Prostate gland (tissue), 2 donors: ENCODE results near the gene PI4KB. TPM values are rescaled to one million over a fixed set of nuclear protein-coding genes. Genes with fewer than 3 reads are reported as not detected.
A peak's percentile ranks its signal among the peaks of the same experiment; 100 is the strongest.

Experiments
- DNase-seq: peaks from one replicate; pipeline ENCODE4 v3.0.0-alpha.2; 2019; ENCODE audit warnings: low spot score
- H3K27ac ChIP-seq, 2 donors: fragments of 200-600 bp; sonication (generic); 2 replicates each; pipeline ENCODE4 v1.5.1; 2017 to 2019
- H3K27me3 ChIP-seq: fragments of 200-600 bp; sonication (generic); replicated peaks from 2 replicates; pipeline ENCODE4 v1.5.1; 2019; ENCODE audit not compliant: insufficient read depth
- H3K36me3 ChIP-seq, 2 donors: fragments of 200-600 bp; sonication (generic); 1 replicate in 1 of 2; 2 replicates in 1 of 2; pipeline versions ENCODE4 v1.5.1 to v1.8.1; 2017 to 2019
- H3K4me1 ChIP-seq: fragments of 200-600 bp; sonication (generic); replicated peaks from 2 replicates; pipeline ENCODE4 v1.5.1; 2019
- H3K4me3 ChIP-seq, 2 donors: fragments of 200-600 bp; sonication (generic); 2 replicates each; pipeline ENCODE4 v1.5.1; 2017 to 2019
- H3K9me3 ChIP-seq: fragments of 200-600 bp; sonication (generic); 2 replicates; pipeline ENCODE4 v1.5.1; 2017
- CTCF ChIP-seq, 4 experiments: fragments of 200-600 bp in 2 of 4; fragments of 450-650 bp in 2 of 4; sonication (generic) in 2 of 4; IDR thresholded peaks; 1 replicate in 3 of 4; 2 replicates in 1 of 4; pipeline ENCODE4 v1.5.1; 2016 to 2019; ENCODE audit warnings: antibody characterized with exemption in 4 of 4, mild to moderate bottlenecking in 2 of 4, moderate library complexity in 2 of 4
- POLR2A ChIP-seq: fragments of 450-650 bp; IDR thresholded peaks from one replicate; pipeline ENCODE4 v1.6.1; 2016; ENCODE audit warnings: antibody characterized with exemption, mild to moderate bottlenecking
- POLR2AphosphoS5 ChIP-seq: sonication (generic); formaldehyde crosslinking; IDR thresholded peaks from one replicate; pipeline ENCODE4 v1.6.1; 2017; ENCODE audit warnings: antibody characterized with exemption
- WGBS: methylation state at CpG from one replicate; pipeline ENCODE4 v1.1.5; 2018; 5-methylcytosine and 5-hydroxymethylcytosine counted together
- intact Hi-C: fragments of 100-400 bp; cut with DNase I; formaldehyde crosslinking; loops from one replicate; pipeline ENCODE4 v1.14.2; 2022
- total RNA-seq, 2 donors: library from RNA; depleted of rRNA; stranded (reverse); fragments of >200 nt; gene quantifications; one replicate each; pipeline ENCODE4 v1.1.0, GENCODE V29; 2016

The PI4KB gene
- total RNA-seq, 2 donors from 2014 or later, result 60.7 to 91.9 TPM

GRCh38 chr1:151312826-151313225 is 14.4 kb downstream of the PI4KB start:
- Histone ChIP-seq H3K36me3 (peaks cover 0 to under 1% of the 10 kb centered on the region in 2 donors), H3K4me3 (no peak overlapping the region), H3K4me1 (peaks cover 4% of the 10 kb centered on the region), H3K27ac (no peak overlapping the region), H3K27me3 (no peaks in the 10 kb centered on the region), H3K9me3 (no peaks in the 10 kb centered on the region)
- TF ChIP-seq POLR2AphosphoS5, result no peak
- TF ChIP-seq POLR2A, result no peak
- TF ChIP-seq CTCF (IDR thresholded peaks at IDR 0.05), result no peak
- 88% methylated on average over 8 of the region's 8 CpGs for WGBS
- intact Hi-C loops, result no loop called here
- DNase-seq, result no peak

GRCh38 chr1:151312411-151312810 is 14.8 kb downstream of the PI4KB start:
- Histone ChIP-seq H3K27ac (peak overlapping the region in 1 of 2 donors; percentile 29), H3K4me1 (peaks cover 4% of the 10 kb centered on the region), H3K4me3 (no peak overlapping the region), H3K36me3 (peaks cover 2 to 4% of the 10 kb centered on the region in 2 donors), H3K27me3 (no peaks in the 10 kb centered on the region), H3K9me3 (no peaks in the 10 kb centered on the region)
- intact Hi-C loops, result no loop called here
- WGBS, result 83% methylated on average over 4 of the region's 4 CpGs
- DNase-seq, result no peak
- TF ChIP-seq POLR2AphosphoS5, result no peak
- no peak for TF ChIP-seq CTCF (IDR thresholded peaks at IDR 0.05)
- no peak for TF ChIP-seq POLR2A

- DNase-seq, result peak; percentile 22
- intact Hi-C loops, result no loop called here
- H3K4me1 ChIP-seq, result peaks cover 4% of the 10 kb centered on the region
- H3K36me3 ChIP-seq, result peaks cover 6 to 7% of the 10 kb centered on the region in 2 donors
- H3K9me3 ChIP-seq, result no peaks in the 10 kb centered on the region
- TF ChIP-seq POLR2AphosphoS5 (peak; percentile 21), CTCF (IDR thresholded peaks at IDR 0.05) (no peak)
- H3K27ac ChIP-seq, result peak overlapping the region in 1 of 2 donors; percentile 29
- no peak overlapping the region for H3K4me3 ChIP-seq
- no peaks in the 10 kb centered on the region for H3K27me3 ChIP-seq
- WGBS, result 60% methylated on average over 7 of the region's 7 CpGs
Observed at GRCh38 chr1:151311589-151312331, 15.5 kb downstream of the PI4KB start.

- Histone ChIP-seq H3K4me1 (peaks cover 4% of the 10 kb centered on the region), H3K9me3 (no peaks in the 10 kb centered on the region), H3K27me3 (no peaks in the 10 kb centered on the region), H3K27ac (peak overlapping the region in 1 of 2 donors; percentile 1), H3K4me3 (no peak overlapping the region), H3K36me3 (peaks cover 9 to 14% of the 10 kb centered on the region in 2 donors)
- 59% methylated on average over 4 of the region's 4 CpGs for WGBS
- TF ChIP-seq POLR2A (no peak), POLR2AphosphoS5 (no peak), CTCF (IDR thresholded peaks at IDR 0.05) (no peak)
- intact Hi-C loops, result no loop called here
- no peak for DNase-seq
Observed at GRCh38 chr1:151311011-151311410, 16.2 kb downstream of the PI4KB start.

- TF ChIP-seq POLR2AphosphoS5 (no peak), POLR2A (no peak), CTCF (IDR thresholded peaks at IDR 0.05) (no peak)
- H3K9me3 ChIP-seq, result no peaks in the 10 kb centered on the region
- peak overlapping the region in 1 of 2 donors; percentile 24 for H3K27ac ChIP-seq
- peaks cover 9 to 26% of the 10 kb centered on the region in 2 donors for H3K36me3 ChIP-seq
- H3K4me3 ChIP-seq, result no peak overlapping the region
- WGBS, result 56% methylated on average over 7 of the region's 7 CpGs
- H3K4me1 ChIP-seq, result peaks cover 4% of the 10 kb centered on the region
- H3K27me3 ChIP-seq, result no peaks in the 10 kb centered on the region
- intact Hi-C loops, result loop anchor here (5.0 to 10.0 kb wide), 2 partner anchors 87 to 225 kb away; partner anchors contain the start of gene PSMB4
- no peak for DNase-seq
Observed at GRCh38 chr1:151309811-151310323, 17.3 kb downstream of the PI4KB start.
